ENCODE results near the gene COL27A1. TPM values are rescaled to one million over a fixed set of nuclear protein-coding genes. Genes with fewer than 3 reads are reported as not detected.
A peak's percentile ranks its signal among the peaks of the same experiment; 100 is the strongest.

COL27A1 gene
- total and polyA plus RNA-seq, 12 donors = 3.1 to 35.8 (median 5.1) TPM

DNA sequence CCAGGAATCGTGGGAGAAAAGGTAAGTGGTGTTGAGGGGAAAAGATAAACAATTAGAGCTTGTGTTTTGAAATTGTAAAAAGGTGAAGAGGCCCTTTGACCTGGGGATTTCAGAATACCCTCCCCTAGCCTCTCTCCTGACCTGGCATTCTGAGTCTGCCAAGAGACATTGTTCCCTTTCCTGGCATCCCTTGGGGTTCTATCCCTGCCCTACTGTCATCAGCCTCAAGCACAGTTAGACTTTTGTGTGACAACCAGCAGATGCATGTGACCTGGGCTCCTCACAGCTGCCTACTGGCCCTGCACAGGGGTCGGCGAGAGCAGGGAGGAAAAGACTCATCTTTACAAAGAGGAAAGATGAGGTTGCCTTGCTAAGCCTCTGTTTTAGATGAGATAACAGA, 95.3 kb downstream of the COL27A1 start:
- DNase-seq = peak in 1 of 2 donors; percentile 20
- Histone ChIP-seq H3K36me3 (peaks cover 0 to 3% (median 0%) of the 10 kb centered on the region in 9 donors), H3K27me3 (no peaks in the 10 kb centered on the region), H3K27ac (peak overlapping the region in 7 of 10 donors; percentile 39 to 82 (median 68)), H3K4me3 (peak overlapping the region in 2 of 10 donors; percentile 8 to 13), H3K4me1 (peaks cover 3 to 35% (median 9%) of the 10 kb centered on the region in 9 donors), H3K9me3 (no peaks in the 10 kb centered on the region)
- WGBS, 2 donors = 41 to 69% methylated on average over 3 of the region's 3 CpGs
- intact Hi-C loops (cut with DNase I) = no loop called here
- TF ChIP-seq, protein P1, sequence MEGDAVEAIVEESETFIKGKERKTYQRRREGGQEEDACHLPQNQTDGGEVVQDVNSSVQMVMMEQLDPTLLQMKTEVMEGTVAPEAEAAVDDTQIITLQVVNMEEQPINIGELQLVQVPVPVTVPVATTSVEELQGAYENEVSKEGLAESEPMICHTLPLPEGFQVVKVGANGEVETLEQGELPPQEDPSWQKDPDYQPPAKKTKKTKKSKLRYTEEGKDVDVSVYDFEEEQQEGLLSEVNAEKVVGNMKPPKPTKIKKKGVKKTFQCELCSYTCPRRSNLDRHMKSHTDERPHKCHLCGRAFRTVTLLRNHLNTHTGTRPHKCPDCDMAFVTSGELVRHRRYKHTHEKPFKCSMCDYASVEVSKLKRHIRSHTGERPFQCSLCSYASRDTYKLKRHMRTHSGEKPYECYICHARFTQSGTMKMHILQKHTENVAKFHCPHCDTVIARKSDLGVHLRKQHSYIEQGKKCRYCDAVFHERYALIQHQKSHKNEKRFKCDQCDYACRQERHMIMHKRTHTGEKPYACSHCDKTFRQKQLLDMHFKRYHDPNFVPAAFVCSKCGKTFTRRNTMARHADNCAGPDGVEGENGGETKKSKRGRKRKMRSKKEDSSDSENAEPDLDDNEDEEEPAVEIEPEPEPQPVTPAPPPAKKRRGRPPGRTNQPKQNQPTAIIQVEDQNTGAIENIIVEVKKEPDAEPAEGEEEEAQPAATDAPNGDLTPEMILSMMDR (IDR thresholded peaks at IDR 0.05) = no peak
- peak; percentile 24 to 74 (median 61) for ATAC-seq

- Histone ChIP-seq H3K27ac (no peak overlapping the region), H3K36me3 (peaks cover 0 to 2% (median 0%) of the 10 kb centered on the region in 9 donors), H3K27me3 (no peaks in the 10 kb centered on the region), H3K4me1 (peaks cover 3 to 26% (median 9%) of the 10 kb centered on the region in 9 donors), H3K4me3 (no peak overlapping the region), H3K9me3 (no peaks in the 10 kb centered on the region)
- TF ChIP-seq, protein P1 (IDR thresholded peaks at IDR 0.05) = no peak
- no peak for DNase-seq
- ATAC-seq = no peak
- 89 to 95% methylated on average over 6 of the region's 6 CpGs for WGBS, 2 donors
- intact Hi-C loops (cut with DNase I) = no loop called here
Observed at GRCh38 chr9:114252394-114252793, 97.1 kb downstream of the COL27A1 start.

DNA sequence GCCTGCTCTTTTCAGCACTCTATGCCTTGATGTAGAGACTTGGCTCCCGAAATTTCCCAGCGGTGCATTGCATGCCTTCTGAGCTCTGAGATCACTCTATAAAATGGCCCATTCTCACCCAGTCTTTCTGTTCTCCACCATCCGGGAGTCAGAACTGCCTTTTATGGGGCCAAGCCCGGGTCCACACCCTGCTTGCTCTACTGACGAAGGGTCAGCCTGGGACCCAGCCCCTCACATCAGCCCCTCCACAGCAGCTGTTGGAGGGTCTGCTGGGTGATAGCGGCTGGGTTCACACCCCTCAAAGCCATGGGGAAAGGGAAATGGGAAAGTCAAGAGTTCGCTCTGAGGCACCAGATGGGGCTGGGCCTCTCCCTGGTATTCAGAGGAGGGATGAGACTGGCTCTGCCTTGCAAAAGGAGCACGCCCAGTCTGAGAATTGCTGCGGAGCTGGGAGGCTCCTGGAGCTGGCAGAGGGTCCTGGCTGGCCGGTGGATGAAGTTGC, 101.5 kb downstream of the COL27A1 start:
- DNase-seq (no peak), ATAC-seq (no peak)
- intact Hi-C loops (cut with DNase I) = no loop called here
- WGBS, 2 donors = 86 to 89% methylated on average over 10 of the region's 10 CpGs
- Histone ChIP-seq H3K4me1 (peaks cover 0 to 7% (median 0%) of the 10 kb centered on the region in 9 donors), H3K27me3 (no peaks in the 10 kb centered on the region), H3K4me3 (no peak overlapping the region), H3K27ac (no peak overlapping the region), H3K9me3 (no peaks in the 10 kb centered on the region), H3K36me3 (peaks cover 0 to under 1% (median 0%) of the 10 kb centered on the region in 9 donors)
- TF ChIP-seq, protein P1 (IDR thresholded peaks at IDR 0.05) = no peak

DNA sequence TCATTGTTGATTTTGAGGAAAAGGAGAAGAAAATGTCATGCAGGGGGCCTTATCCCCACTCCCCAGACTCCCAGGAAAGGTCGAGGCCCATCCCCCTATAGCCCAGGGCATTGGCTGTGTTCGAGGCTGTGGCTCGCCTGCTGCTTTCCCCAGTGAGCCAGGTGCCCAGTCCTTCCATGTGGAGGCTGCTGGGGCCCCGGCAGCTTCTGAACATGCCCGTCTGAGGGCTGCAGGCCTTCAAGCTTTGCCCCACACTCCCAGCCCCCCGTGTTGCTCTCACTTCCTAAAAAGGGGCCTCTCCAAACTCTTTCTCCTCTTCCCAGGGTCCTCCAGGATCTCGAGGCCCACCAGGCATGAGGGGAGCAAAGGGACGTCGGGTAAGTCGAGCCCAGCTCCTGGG, 102.9 kb downstream of the COL27A1 start:
- TF ChIP-seq, protein P1 (IDR thresholded peaks at IDR 0.05) = no peak
- Histone ChIP-seq H3K27ac (no peak overlapping the region), H3K27me3 (no peaks in the 10 kb centered on the region), H3K4me1 (peaks cover 0 to 13% (median 0%) of the 10 kb centered on the region in 9 donors), H3K9me3 (no peaks in the 10 kb centered on the region), H3K36me3 (no peaks in the 10 kb centered on the region), H3K4me3 (no peak overlapping the region)
- DNase-seq = no peak
- 86 to 88% methylated on average over 10 of the region's 10 CpGs for WGBS, 2 donors
- no peak for ATAC-seq
- intact Hi-C loops (cut with DNase I) = no loop called here

Data from heart right ventricle (tissue), 16 donors.